ENCODE results near the gene TOPAZ1.

DNA sequence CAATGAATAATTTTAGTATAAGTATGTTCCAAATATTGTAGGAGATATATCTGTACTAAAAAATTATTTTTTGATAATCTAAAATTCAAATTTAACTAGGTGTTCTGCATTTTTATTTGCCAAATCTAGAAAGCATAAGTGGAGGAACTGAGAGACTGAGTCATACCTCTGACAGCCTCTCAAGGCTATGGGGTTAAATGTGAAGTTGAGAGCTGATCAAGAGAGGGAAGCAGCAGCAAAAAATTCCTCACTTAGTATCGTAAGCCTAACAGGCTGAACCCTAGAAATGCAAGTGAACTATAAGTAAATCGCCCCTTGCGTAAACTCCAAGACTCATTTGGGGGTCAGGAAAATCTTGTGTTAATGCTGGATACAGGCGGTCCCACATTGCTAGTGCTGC lies 12.8 kb upstream of the TOPAZ1 start:
- TF ChIP-seq, protein P1, sequence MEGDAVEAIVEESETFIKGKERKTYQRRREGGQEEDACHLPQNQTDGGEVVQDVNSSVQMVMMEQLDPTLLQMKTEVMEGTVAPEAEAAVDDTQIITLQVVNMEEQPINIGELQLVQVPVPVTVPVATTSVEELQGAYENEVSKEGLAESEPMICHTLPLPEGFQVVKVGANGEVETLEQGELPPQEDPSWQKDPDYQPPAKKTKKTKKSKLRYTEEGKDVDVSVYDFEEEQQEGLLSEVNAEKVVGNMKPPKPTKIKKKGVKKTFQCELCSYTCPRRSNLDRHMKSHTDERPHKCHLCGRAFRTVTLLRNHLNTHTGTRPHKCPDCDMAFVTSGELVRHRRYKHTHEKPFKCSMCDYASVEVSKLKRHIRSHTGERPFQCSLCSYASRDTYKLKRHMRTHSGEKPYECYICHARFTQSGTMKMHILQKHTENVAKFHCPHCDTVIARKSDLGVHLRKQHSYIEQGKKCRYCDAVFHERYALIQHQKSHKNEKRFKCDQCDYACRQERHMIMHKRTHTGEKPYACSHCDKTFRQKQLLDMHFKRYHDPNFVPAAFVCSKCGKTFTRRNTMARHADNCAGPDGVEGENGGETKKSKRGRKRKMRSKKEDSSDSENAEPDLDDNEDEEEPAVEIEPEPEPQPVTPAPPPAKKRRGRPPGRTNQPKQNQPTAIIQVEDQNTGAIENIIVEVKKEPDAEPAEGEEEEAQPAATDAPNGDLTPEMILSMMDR (IDR thresholded peaks at IDR 0.05; ENCODE audit: poor library complexity, severe bottlenecking) = no peak
- TF ChIP-seq POLR2AphosphoS5 (IDR thresholded peaks at IDR 0.05) (no peak), RAD21 (conservative IDR thresholded peaks at IDR 0.05) (no peak), EZH2 (IDR thresholded peaks at IDR 0.05; ENCODE audit: borderline replicate concordance, insufficient read depth, low read length, poor library complexity, severe bottlenecking) (no peak)
- TF ChIP-seq, protein P2, sequence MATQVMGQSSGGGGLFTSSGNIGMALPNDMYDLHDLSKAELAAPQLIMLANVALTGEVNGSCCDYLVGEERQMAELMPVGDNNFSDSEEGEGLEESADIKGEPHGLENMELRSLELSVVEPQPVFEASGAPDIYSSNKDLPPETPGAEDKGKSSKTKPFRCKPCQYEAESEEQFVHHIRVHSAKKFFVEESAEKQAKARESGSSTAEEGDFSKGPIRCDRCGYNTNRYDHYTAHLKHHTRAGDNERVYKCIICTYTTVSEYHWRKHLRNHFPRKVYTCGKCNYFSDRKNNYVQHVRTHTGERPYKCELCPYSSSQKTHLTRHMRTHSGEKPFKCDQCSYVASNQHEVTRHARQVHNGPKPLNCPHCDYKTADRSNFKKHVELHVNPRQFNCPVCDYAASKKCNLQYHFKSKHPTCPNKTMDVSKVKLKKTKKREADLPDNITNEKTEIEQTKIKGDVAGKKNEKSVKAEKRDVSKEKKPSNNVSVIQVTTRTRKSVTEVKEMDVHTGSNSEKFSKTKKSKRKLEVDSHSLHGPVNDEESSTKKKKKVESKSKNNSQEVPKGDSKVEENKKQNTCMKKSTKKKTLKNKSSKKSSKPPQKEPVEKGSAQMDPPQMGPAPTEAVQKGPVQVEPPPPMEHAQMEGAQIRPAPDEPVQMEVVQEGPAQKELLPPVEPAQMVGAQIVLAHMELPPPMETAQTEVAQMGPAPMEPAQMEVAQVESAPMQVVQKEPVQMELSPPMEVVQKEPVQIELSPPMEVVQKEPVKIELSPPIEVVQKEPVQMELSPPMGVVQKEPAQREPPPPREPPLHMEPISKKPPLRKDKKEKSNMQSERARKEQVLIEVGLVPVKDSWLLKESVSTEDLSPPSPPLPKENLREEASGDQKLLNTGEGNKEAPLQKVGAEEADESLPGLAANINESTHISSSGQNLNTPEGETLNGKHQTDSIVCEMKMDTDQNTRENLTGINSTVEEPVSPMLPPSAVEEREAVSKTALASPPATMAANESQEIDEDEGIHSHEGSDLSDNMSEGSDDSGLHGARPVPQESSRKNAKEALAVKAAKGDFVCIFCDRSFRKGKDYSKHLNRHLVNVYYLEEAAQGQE (IDR thresholded peaks at IDR 0.05; ENCODE audit: borderline replicate concordance) = no peak
